GM23338 (cell line): ENCODE measurements around the gene PTPRQ. TPM values are rescaled to one million over a fixed set of nuclear protein-coding genes. Genes with fewer than 3 reads are reported as not detected.

Experiments used
- ATAC-seq: fragments of 200-7000 bp; cut with Tn5 transposase; 3 replicates; pipeline ENCODE4 v1.9.1; 2020
- DNase-seq: peaks from one replicate; pipeline ENCODE4 v3.0.0-alpha.2; 2015; ENCODE audit warnings: low spot score
- H2AFZ ChIP-seq: fragments of 200-600 bp; sonication (generic); 2 replicates; pipeline ENCODE4 v1.8.0; 2016; ENCODE audit warnings: antibody characterized with exemption, mild to moderate bottlenecking, moderate library complexity
- H3F3A ChIP-seq: fragments of 200-600 bp; sonication (generic); replicated peaks from 2 replicates; pipeline ENCODE4 v1.8.0; 2017; ENCODE audit warnings: antibody characterized with exemption, mixed run types, low read depth
- H3K27ac ChIP-seq: fragments of 200-600 bp; sonication (generic); 2 replicates; pipeline ENCODE4 v1.6.1; 2016; ENCODE audit warnings: low read depth
- H3K27me3 ChIP-seq: fragments of 200-600 bp; sonication (generic); 2 replicates; pipeline ENCODE4 v1.8.0; 2016; ENCODE audit warnings: mild to moderate bottlenecking, mixed run types, moderate library complexity; ENCODE audit not compliant: insufficient read depth
- H3K36me3 ChIP-seq: fragments of 200-600 bp; sonication (generic); 2 replicates; pipeline ENCODE4 v1.8.0; 2016; ENCODE audit warnings: mild to moderate bottlenecking; ENCODE audit not compliant: insufficient read depth
- H3K4me1 ChIP-seq: fragments of 200-600 bp; sonication (generic); 2 replicates; pipeline ENCODE4 v1.8.0; 2016; ENCODE audit warnings: mild to moderate bottlenecking, moderate library complexity; ENCODE audit not compliant: insufficient read depth
- H3K4me2 ChIP-seq: fragments of 200-600 bp; sonication (generic); 2 replicates; pipeline ENCODE4 v1.7.1; 2017; ENCODE audit warnings: mixed run types
- H3K4me3 ChIP-seq: fragments of 200-600 bp; sonication (generic); 2 replicates; pipeline ENCODE4 v1.6.1; 2016; ENCODE audit warnings: mixed run types
- H3K79me2 ChIP-seq: fragments of 200-600 bp; sonication (generic); replicated peaks from 2 replicates; pipeline ENCODE4 v1.8.0; 2017; ENCODE audit warnings: mild to moderate bottlenecking; ENCODE audit not compliant: insufficient read depth
- H3K9me2 ChIP-seq: fragments of 200-600 bp; sonication (generic); 2 replicates; pipeline ENCODE4 v1.8.0; 2017; ENCODE audit not compliant: insufficient read depth
- H4K20me1 ChIP-seq: fragments of 200-600 bp; sonication (generic); replicated peaks from 2 replicates; pipeline ENCODE4 v1.8.0; 2017; ENCODE audit warnings: mild to moderate bottlenecking; ENCODE audit not compliant: insufficient read depth
- H3K27ac Mint-ChIP-seq: 2 replicates; pipeline ENCODE4 v1.8.0; 2020; ENCODE audit warnings: inconsistent platforms, mild to moderate bottlenecking, moderate library complexity, mixed read lengths
- H3K27me3 Mint-ChIP-seq: 3 replicates; pipeline ENCODE4 v1.8.0; 2022; ENCODE audit warnings: low read depth, mild to moderate bottlenecking, moderate library complexity, mixed read lengths, inconsistent platforms; ENCODE audit not compliant: insufficient read depth, poor library complexity
- H3K36me3 Mint-ChIP-seq: 3 replicates; pipeline ENCODE4 v1.8.0; 2021; ENCODE audit warnings: low read depth, mild to moderate bottlenecking, inconsistent platforms, moderate library complexity, mixed read lengths
- H3K4me1 Mint-ChIP-seq: 3 replicates; pipeline ENCODE4 v1.8.0; 2020; ENCODE audit warnings: mild to moderate bottlenecking, inconsistent platforms, mixed read lengths
- H3K4me3 Mint-ChIP-seq: 3 replicates; pipeline ENCODE4 v1.8.0; 2021; ENCODE audit warnings: moderate library complexity, mild to moderate bottlenecking, inconsistent platforms, mixed read lengths
- H3K9me3 Mint-ChIP-seq: 3 replicates; pipeline ENCODE4 v1.8.0; 2020; ENCODE audit warnings: moderate library complexity, mild to moderate bottlenecking, inconsistent platforms, mixed read lengths
- EZH2 ChIP-seq: fragments of 200-600 bp; sonication (generic); IDR thresholded peaks from one replicate; pipeline ENCODE4 v1.8.0; 2017; ENCODE audit warnings: antibody characterized with exemption, mild to moderate bottlenecking, low read depth; ENCODE audit not compliant: unreplicated experiment
- NANOG ChIP-seq: IDR thresholded peaks from 2 replicates; pipeline ENCODE4 v1.6.1; 2016; ENCODE audit warnings: antibody characterized with exemption, borderline replicate concordance
- STAT1 ChIP-seq: IDR thresholded peaks from one replicate; pipeline ENCODE4 v1.6.1; 2016; ENCODE audit warnings: antibody characterized with exemption; ENCODE audit not compliant: unreplicated experiment
- ZNF114 ChIP-seq: fragments of 250-450 bp; sonication (Bioruptor Pico); IDR thresholded peaks from 2 replicates; pipeline ENCODE4 v1.5.0; 2020; ENCODE audit warnings: mild to moderate bottlenecking, moderate library complexity
- ZNF462 ChIP-seq: fragments of 250-450 bp; sonication (Bioruptor Pico); IDR thresholded peaks from 2 replicates; pipeline ENCODE4 v1.5.0; 2020; ENCODE audit warnings: mild to moderate bottlenecking, moderate library complexity
- polyA plus RNA-seq: library from polyadenylated mRNA; unstranded; fragments of >200 nt; fragmentation: Nextera tagmentation; extraction: Ambion mirVana; gene quantifications from 2 replicates; pipeline ENCODE4 v1.2.1, GENCODE V29; 2016
- total RNA-seq: library from RNA; depleted of rRNA; stranded (reverse); fragments of >200 nt; shearing (Covaris generic); gene quantifications from 2 replicates; pipeline ENCODE4 v1.2.3, GENCODE V29; 2014
- TF ChIP-seq, protein P1 (sequence below), 2 experiments: fragments of 200-600 bp in 1 of 2; sonication (generic) in 1 of 2; conservative IDR thresholded peaks; 2 replicates each; pipeline versions ENCODE4 v1.5.1 to v1.6.1; 2016 to 2017; ENCODE audit warnings: antibody characterized with exemption in 2 of 2, low read depth in 2 of 2, mild to moderate bottlenecking in 2 of 2, moderate library complexity in 1 of 2

The PTPRQ gene
- total and polyA plus RNA-seq, 2 experiments from 2014 or later = not detected

DNA sequence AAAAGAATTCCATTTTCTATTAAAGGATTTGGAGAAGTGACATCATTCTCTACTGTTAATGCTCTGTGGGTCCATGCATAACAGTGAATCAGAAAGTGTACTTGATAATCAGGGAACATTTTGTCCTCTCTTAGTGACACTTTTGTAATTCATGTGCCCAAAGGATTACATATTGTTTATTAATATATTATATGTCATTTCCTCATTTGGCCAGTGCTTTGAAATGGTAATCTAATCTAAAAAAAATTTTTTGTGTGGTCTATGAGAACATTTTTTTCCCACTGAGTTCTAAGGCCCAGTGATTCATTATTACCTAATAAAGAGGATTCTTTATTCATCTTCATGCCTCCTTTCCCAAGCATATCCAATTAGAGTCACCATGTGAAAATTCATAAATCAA lies 183.7 kb downstream of the PTPRQ start:
- Mint-ChIP-seq H3K36me3 (no peaks in the 10 kb centered on the region), H3K4me1 (peaks cover 15% of the 10 kb centered on the region), H3K27ac (no peak overlapping the region), H3K4me3 (no peak overlapping the region), H3K27me3 (no peaks in the 10 kb centered on the region), H3K9me3 (no peaks in the 10 kb centered on the region)
- no peak for TF ChIP-seq NANOG
- TF ChIP-seq ZNF462 (CRISPR knock-in tag) = no peak
- TF ChIP-seq, protein P1, sequence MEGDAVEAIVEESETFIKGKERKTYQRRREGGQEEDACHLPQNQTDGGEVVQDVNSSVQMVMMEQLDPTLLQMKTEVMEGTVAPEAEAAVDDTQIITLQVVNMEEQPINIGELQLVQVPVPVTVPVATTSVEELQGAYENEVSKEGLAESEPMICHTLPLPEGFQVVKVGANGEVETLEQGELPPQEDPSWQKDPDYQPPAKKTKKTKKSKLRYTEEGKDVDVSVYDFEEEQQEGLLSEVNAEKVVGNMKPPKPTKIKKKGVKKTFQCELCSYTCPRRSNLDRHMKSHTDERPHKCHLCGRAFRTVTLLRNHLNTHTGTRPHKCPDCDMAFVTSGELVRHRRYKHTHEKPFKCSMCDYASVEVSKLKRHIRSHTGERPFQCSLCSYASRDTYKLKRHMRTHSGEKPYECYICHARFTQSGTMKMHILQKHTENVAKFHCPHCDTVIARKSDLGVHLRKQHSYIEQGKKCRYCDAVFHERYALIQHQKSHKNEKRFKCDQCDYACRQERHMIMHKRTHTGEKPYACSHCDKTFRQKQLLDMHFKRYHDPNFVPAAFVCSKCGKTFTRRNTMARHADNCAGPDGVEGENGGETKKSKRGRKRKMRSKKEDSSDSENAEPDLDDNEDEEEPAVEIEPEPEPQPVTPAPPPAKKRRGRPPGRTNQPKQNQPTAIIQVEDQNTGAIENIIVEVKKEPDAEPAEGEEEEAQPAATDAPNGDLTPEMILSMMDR (conservative IDR thresholded peaks at IDR 0.05; ENCODE audit: low read depth in 2 of 2) = no peak
- no peak for TF ChIP-seq STAT1
- no peak for TF ChIP-seq EZH2
- TF ChIP-seq ZNF114 (CRISPR knock-in tag) = no peak
- Histone ChIP-seq H3K4me1 (no peaks in the 10 kb centered on the region), H3K79me2 (no peaks in the 10 kb centered on the region), H3K4me2 (no peak overlapping the region), H2AFZ (no peak overlapping the region), H3F3A (no peaks in the 10 kb centered on the region), H4K20me1 (no peaks in the 10 kb centered on the region), H3K27ac (no peak overlapping the region), H3K9me2 (no peaks in the 10 kb centered on the region), H3K4me3 (no peak overlapping the region), H3K27me3 (no peaks in the 10 kb centered on the region), H3K36me3 (no peaks in the 10 kb centered on the region)
- ATAC-seq (no peak), DNase-seq (no peak)
